VCaP (cell line): ENCODE data around the gene PGS1.

Experiments
- H3K27ac ChIP-seq: fragments of 450-650 bp; 2 replicates; pipeline ENCODE4 v1.5.1; 2017
- CTCF ChIP-seq: fragments of 450-650 bp; conservative IDR thresholded peaks from 2 replicates; pipeline ENCODE4 v1.5.1; 2017; ENCODE audit warnings: mild to moderate bottlenecking, moderate library complexity

PGS1 gene

GRCh38 chr17:78422872-78423588 is 44.6 kb downstream of the PGS1 start:
- TF ChIP-seq CTCF, result no peak
- H3K27ac ChIP-seq, result no peak overlapping the region

GRCh38 chr17:78423961-78424675 is 45.7 kb downstream of the PGS1 start:
- no peak for TF ChIP-seq CTCF
- no peak overlapping the region for H3K27ac ChIP-seq

- no peak for TF ChIP-seq CTCF
- no peak overlapping the region for H3K27ac ChIP-seq
Observed at GRCh38 chr17:78425429-78425828, 47.0 kb downstream of the PGS1 start.

GRCh38 chr17:78426293-78426879 is 47.9 kb downstream of the PGS1 start:
- TF ChIP-seq CTCF, result no peak

GRCh38 chr17:78427140-78427539 is 48.7 kb downstream of the PGS1 start:
- TF ChIP-seq CTCF, result no peak
- H3K27ac ChIP-seq, result no peak overlapping the region

More at GRCh38 chr17:78426293-78426879, 47.9 kb downstream of the PGS1 start:
- no peak overlapping the region for H3K27ac ChIP-seq

GRCh38 chr17:78428025-78428575 is 49.7 kb downstream of the PGS1 start:
- H3K27ac ChIP-seq, result no peak overlapping the region
- TF ChIP-seq CTCF, result no peak

- TF ChIP-seq CTCF, result no peak
- no peak overlapping the region for H3K27ac ChIP-seq
Observed at GRCh38 chr17:78428836-78429617, 50.6 kb downstream of the PGS1 start.
